Keratinocyte (primary cell): Measurements from ENCODE around the gene MEAK7. TPM values are rescaled to one million over a fixed set of nuclear protein-coding genes. Genes with fewer than 3 reads are reported as not detected.

Experiments used
- DNase-seq: peaks from one replicate; pipeline ENCODE4 v3.0.0-alpha.2; 2011; ENCODE audit warnings: low read depth, missing footprints, low spot score
- FAIRE-seq: peaks from 2 replicates; lab custom pipeline; 2011; peaks lifted over from hg19 to GRCh38; lab: Jason Lieb, UNC
- H2AFZ ChIP-seq: 2 replicates; pipeline ENCODE4 v1.6.0; 2012; ENCODE audit warnings: low read length, control low read depth, inconsistent platforms; ENCODE audit not compliant: control insufficient read depth
- H3K27ac ChIP-seq: 2 replicates; pipeline ENCODE4 v1.5.1; 2011; ENCODE audit warnings: low read length; ENCODE audit not compliant: control insufficient read depth, insufficient read depth
- H3K27me3 ChIP-seq: 3 replicates; pipeline ENCODE4 v1.6.0; 2011; ENCODE audit warnings: low read length; ENCODE audit not compliant: control insufficient read depth, insufficient read depth; ENCODE audit errors: extremely low read depth
- H3K36me3 ChIP-seq, 2 experiments: 2 replicates in 1 of 2; 3 replicates in 1 of 2; pipeline ENCODE4 v1.5.1; 2011; ENCODE audit warnings: low read length in 2 of 2, mild to moderate bottlenecking in 1 of 2; ENCODE audit not compliant: control insufficient read depth in 2 of 2, insufficient read depth in 2 of 2; ENCODE audit errors: extremely low read depth in 1 of 2
- H3K4me1 ChIP-seq: 3 replicates; pipeline ENCODE4 v1.5.1; 2011; ENCODE audit warnings: low read length; ENCODE audit not compliant: control insufficient read depth, insufficient read depth; ENCODE audit errors: extremely low read depth
- H3K4me2 ChIP-seq: 3 replicates; pipeline ENCODE4 v1.6.0; 2011; ENCODE audit warnings: low read depth, low read length; ENCODE audit not compliant: control insufficient read depth, insufficient read depth; ENCODE audit errors: extremely low read depth
- H3K4me3 ChIP-seq, 3 experiments: fragments of 200-600 bp in 1 of 3; sonication (generic) in 1 of 3; 2 replicates in 2 of 3; 3 replicates in 1 of 3; pipeline ENCODE4 v1.5.1; 2011 to 2016; ENCODE audit warnings: low read length in 3 of 3, mild to moderate bottlenecking in 3 of 3, control low read depth in 2 of 3, inconsistent platforms in 1 of 3, low read depth in 1 of 3, mixed read lengths in 1 of 3, mixed run types in 1 of 3, moderate library complexity in 1 of 3; ENCODE audit not compliant: control insufficient read depth in 2 of 3, insufficient read depth in 2 of 3; ENCODE audit errors: extremely low read depth in 1 of 3
- H3K79me2 ChIP-seq: 2 replicates; pipeline ENCODE4 v1.6.0; 2012; ENCODE audit warnings: low read length; ENCODE audit not compliant: control insufficient read depth, insufficient read depth
- H3K9ac ChIP-seq: 3 replicates; pipeline ENCODE4 v1.6.0; 2011; ENCODE audit warnings: low read length; ENCODE audit not compliant: control insufficient read depth, insufficient read depth; ENCODE audit errors: extremely low read depth
- H3K9me1 ChIP-seq: 3 replicates; pipeline ENCODE4 v1.6.0; 2011; ENCODE audit warnings: low read length; ENCODE audit not compliant: control insufficient read depth, insufficient read depth; ENCODE audit errors: extremely low read depth
- H3K9me3 ChIP-seq: 2 replicates; pipeline ENCODE4 v1.5.1; 2012; ENCODE audit warnings: low read depth, low read length; ENCODE audit not compliant: control insufficient read depth
- H4K20me1 ChIP-seq: 3 replicates; pipeline ENCODE4 v1.6.0; 2011; ENCODE audit warnings: low read length; ENCODE audit not compliant: control insufficient read depth, insufficient read depth; ENCODE audit errors: extremely low read depth
- EZH2 ChIP-seq: IDR thresholded peaks from one replicate; pipeline ENCODE4 v1.6.1; 2012; ENCODE audit warnings: inconsistent platforms, mild to moderate bottlenecking, low read length, moderate library complexity
- dilution Hi-C: fragments of 300-500 bp; cut with MboI; formaldehyde crosslinking; loops from one replicate; pipeline ENCODE4 v1.7.0; 2020; ENCODE audit warnings: low sequenced_read_pairs; ENCODE audit not compliant: extremely low pct_ligation_motif_present
- polyA plus RNA-seq, 5 experiments: library from polyadenylated mRNA; depleted of rRNA in 3 of 5; stranded (reverse) in 3 of 5; stranded (forward) in 1 of 5; unstranded in 1 of 5; fragments of >200 nt; gene quantifications; 1 replicate in 1 of 5; 2 replicates in 3 of 5; 3 replicates in 1 of 5; pipeline versions ENCODE4 v1.2.1 to v1.2.3, GENCODE V29; 2011 to 2012; ENCODE audit warnings: missing spikeins in 2 of 5, low read depth in 1 of 5, low replicate concordance in 1 of 5
- TF ChIP-seq, protein P1 (sequence below), 3 experiments: IDR thresholded peaks in 1 of 3; conservative IDR thresholded peaks in 1 of 3; optimal IDR thresholded peaks in 1 of 3; 2 replicates in 2 of 3; 3 replicates in 1 of 3; pipeline versions ENCODE3 to v1.5.1; 2011; ENCODE audit warnings: low read length in 3 of 3, mild to moderate bottlenecking in 3 of 3, moderate library complexity in 2 of 3, control low read depth in 1 of 3, inconsistent platforms in 1 of 3; ENCODE audit not compliant: insufficient read depth in 2 of 3; ENCODE audit errors: extremely low read depth in 1 of 3

Gene MEAK7
- polyA plus RNA-seq, 1 donor (not counting 4 experiments of a cell fraction or from before 2014, with no cell fraction given), result 81.0 TPM

DNA sequence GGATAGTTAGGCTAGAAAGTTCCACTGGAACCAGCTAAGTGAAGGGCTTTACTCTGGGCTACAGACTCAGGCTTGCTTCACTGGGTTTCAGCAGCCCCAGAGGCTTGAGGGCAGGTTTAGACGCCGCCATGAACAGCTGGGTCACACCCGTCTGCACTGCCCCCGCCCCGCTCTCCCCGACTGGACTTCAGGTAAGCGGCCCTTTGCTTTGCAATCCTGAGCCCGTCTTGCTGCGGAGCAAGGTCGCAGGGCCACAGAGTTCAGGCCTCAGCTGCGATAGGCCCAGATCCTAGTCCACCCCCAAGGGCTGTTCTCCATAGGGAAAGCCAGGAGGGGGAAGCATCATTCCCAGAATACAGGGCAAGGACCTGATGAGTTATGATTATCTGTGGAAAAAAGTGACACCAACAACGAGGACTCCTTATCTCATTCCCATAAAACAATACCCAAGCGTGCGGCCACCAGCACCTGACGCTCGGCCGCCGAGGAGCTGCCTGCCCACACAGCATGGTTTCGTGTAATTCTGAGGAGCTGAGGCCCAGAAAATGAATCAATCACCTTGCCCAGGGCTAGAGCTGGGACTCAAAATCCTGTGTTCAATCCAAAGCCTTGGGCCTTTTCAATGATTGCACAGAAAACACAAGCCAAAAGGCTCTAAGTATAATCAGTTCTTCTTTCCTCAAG is 20.4 kb downstream of the MEAK7 start:
- Histone ChIP-seq H3K9ac (no peak overlapping the region), H3K9me1 (no peaks in the 10 kb centered on the region), H3K9me3 (no peaks in the 10 kb centered on the region), H3K36me3 (peaks cover 41 to 62% of the 10 kb centered on the region in 2 experiments), H3K4me2 (no peak overlapping the region), H4K20me1 (peaks cover 5% of the 10 kb centered on the region), H3K4me1 (no peaks in the 10 kb centered on the region), H2AFZ (no peak overlapping the region), H3K27me3 (no peaks in the 10 kb centered on the region), H3K4me3 (no peak overlapping the region), H3K27ac (no peak overlapping the region), H3K79me2 (peaks cover 14% of the 10 kb centered on the region)
- dilution Hi-C loops, result no loop called here
- no peak for DNase-seq
- no peak for FAIRE-seq
- TF ChIP-seq, protein P1, sequence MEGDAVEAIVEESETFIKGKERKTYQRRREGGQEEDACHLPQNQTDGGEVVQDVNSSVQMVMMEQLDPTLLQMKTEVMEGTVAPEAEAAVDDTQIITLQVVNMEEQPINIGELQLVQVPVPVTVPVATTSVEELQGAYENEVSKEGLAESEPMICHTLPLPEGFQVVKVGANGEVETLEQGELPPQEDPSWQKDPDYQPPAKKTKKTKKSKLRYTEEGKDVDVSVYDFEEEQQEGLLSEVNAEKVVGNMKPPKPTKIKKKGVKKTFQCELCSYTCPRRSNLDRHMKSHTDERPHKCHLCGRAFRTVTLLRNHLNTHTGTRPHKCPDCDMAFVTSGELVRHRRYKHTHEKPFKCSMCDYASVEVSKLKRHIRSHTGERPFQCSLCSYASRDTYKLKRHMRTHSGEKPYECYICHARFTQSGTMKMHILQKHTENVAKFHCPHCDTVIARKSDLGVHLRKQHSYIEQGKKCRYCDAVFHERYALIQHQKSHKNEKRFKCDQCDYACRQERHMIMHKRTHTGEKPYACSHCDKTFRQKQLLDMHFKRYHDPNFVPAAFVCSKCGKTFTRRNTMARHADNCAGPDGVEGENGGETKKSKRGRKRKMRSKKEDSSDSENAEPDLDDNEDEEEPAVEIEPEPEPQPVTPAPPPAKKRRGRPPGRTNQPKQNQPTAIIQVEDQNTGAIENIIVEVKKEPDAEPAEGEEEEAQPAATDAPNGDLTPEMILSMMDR (optimal IDR thresholded peaks at IDR 0.05 in 1 of 3, IDR thresholded peaks at IDR 0.05 in 1 of 3, conservative IDR thresholded peaks at IDR 0.05 in 1 of 3; ENCODE audit: extremely low read depth in 1 of 3, insufficient read depth in 2 of 3, low read length in 3 of 3), result no peak
- TF ChIP-seq EZH2, result no peak

DNA sequence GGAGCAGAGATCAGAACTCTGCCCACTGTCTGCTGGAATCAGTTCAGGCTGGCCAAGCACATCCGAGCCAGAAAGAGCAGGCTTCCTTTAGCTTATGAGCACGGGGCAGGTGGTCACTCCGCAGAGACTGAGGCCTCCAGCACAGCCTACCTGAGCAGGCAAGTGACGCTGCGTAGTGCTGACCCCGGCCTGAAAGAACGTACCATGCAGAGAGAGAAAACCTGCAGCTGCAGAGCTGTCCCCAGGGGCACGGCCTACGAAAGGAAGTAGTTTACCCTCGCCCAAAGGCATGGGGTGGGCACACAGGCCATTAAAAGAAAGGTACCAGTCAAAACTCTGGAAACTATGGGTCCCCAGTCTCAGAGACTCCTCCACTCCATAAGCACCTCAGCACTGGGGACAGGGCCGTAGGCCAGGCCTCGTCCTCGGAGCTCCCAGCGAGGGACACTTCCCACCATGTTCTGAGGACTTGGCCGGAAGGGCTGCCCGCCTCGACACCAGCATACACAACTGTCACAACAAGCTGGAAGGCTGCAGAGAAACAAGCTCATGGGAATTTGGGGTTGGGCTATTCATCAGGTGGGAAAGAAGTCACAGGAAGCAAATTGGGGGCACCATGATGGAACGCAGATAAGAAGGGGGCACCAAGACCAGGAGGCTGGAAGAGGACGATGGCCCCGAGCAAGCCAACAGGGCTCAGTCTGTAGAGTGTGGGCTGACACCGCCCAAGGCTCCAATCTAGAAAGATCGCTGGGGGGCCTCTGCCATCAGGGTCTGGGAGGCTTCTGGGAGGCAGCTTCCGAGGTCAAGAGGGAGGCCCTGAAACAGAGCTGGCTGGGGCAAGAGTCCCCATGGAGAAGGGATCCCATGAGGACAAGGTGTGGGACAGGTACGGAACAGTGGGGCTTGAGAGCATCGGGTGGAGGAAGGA is 21.2 kb downstream of the MEAK7 start:
- Histone ChIP-seq H3K4me3 (no peak overlapping the region), H3K9ac (no peak overlapping the region), H4K20me1 (peaks cover 5% of the 10 kb centered on the region), H3K4me1 (no peaks in the 10 kb centered on the region), H3K9me1 (no peaks in the 10 kb centered on the region), H3K79me2 (peaks cover 13% of the 10 kb centered on the region), H3K9me3 (no peaks in the 10 kb centered on the region), H3K27ac (no peak overlapping the region), H3K27me3 (no peaks in the 10 kb centered on the region), H3K36me3 (peaks cover 44 to 61% of the 10 kb centered on the region in 2 experiments), H3K4me2 (no peak overlapping the region), H2AFZ (no peak overlapping the region)
- dilution Hi-C loops, result no loop called here
- TF ChIP-seq, protein P1 (optimal IDR thresholded peaks at IDR 0.05 in 1 of 3, IDR thresholded peaks at IDR 0.05 in 1 of 3, conservative IDR thresholded peaks at IDR 0.05 in 1 of 3; ENCODE audit: extremely low read depth in 1 of 3, insufficient read depth in 2 of 3, low read length in 3 of 3), result no peak
- TF ChIP-seq EZH2, result no peak
- no peak for FAIRE-seq
- no peak for DNase-seq
